Neural progenitor cell (in vitro differentiated cells): ENCODE data around the gene CDH20. TPM values are rescaled to one million over a fixed set of nuclear protein-coding genes. Genes with fewer than 3 reads are reported as not detected.

Experiments used
- DNase-seq: peaks from one replicate; pipeline ENCODE4 v3.0.0-alpha.2; 2016; ENCODE audit warnings: low spot score
- H2AFZ ChIP-seq: fragments of 200-600 bp; sonication (generic); replicated peaks from 2 replicates; pipeline ENCODE4 v1.6.1; 2016; ENCODE audit warnings: antibody characterized with exemption
- H3F3A ChIP-seq: fragments of 200-600 bp; sonication (generic); 2 replicates; pipeline ENCODE4 v1.6.1; 2016; ENCODE audit warnings: antibody characterized with exemption, low read depth
- H3K27ac ChIP-seq: fragments of 200-600 bp; sonication (generic); 2 replicates; pipeline ENCODE4 v1.5.1; 2016; ENCODE audit warnings: mild to moderate bottlenecking
- H3K27me3 ChIP-seq: fragments of 200-600 bp; sonication (generic); 2 replicates; pipeline ENCODE4 v1.6.1; 2016; ENCODE audit warnings: mild to moderate bottlenecking, moderate library complexity
- H3K36me3 ChIP-seq: fragments of 200-600 bp; sonication (generic); 2 replicates; pipeline ENCODE4 v1.5.1; 2016
- H3K4me1 ChIP-seq: fragments of 200-600 bp; sonication (generic); 2 replicates; pipeline ENCODE4 v1.6.1; 2016; ENCODE audit warnings: mixed run types
- H3K4me2 ChIP-seq: fragments of 200-600 bp; sonication (generic); 2 replicates; pipeline ENCODE4 v1.6.1; 2016
- H3K4me3 ChIP-seq: fragments of 200-600 bp; sonication (generic); 2 replicates; pipeline ENCODE4 v1.5.1; 2016
- H3K79me2 ChIP-seq: fragments of 200-600 bp; sonication (generic); 2 replicates; pipeline ENCODE4 v1.6.1; 2016; ENCODE audit warnings: low read depth
- H3K9ac ChIP-seq: fragments of 200-600 bp; sonication (generic); 2 replicates; pipeline ENCODE4 v1.6.1; 2016
- H3K9me3 ChIP-seq: fragments of 200-600 bp; sonication (generic); 2 replicates; pipeline ENCODE4 v1.5.1; 2016; ENCODE audit warnings: low read depth
- H4K20me1 ChIP-seq: fragments of 200-600 bp; sonication (generic); 2 replicates; pipeline ENCODE4 v1.6.1; 2016; ENCODE audit warnings: low read depth
- H3K27ac Mint-ChIP-seq: 3 replicates; pipeline ENCODE4 v1.8.0; 2021; ENCODE audit warnings: mixed read lengths
- H3K27me3 Mint-ChIP-seq: 2 replicates; pipeline ENCODE4 v1.8.0; 2022; ENCODE audit warnings: low read depth, mild to moderate bottlenecking, inconsistent platforms, moderate library complexity, mixed read lengths; ENCODE audit not compliant: insufficient read depth
- H3K36me3 Mint-ChIP-seq: 3 replicates; pipeline ENCODE4 v1.8.0; 2021; ENCODE audit warnings: mixed read lengths
- H3K4me1 Mint-ChIP-seq: 3 replicates; pipeline ENCODE4 v1.8.0; 2021; ENCODE audit warnings: mixed read lengths
- H3K4me3 Mint-ChIP-seq: 3 replicates; pipeline ENCODE4 v1.8.0; 2021; ENCODE audit warnings: mild to moderate bottlenecking, moderate library complexity, mixed read lengths
- H3K9me3 Mint-ChIP-seq: 3 replicates; pipeline ENCODE4 v1.8.0; 2020; ENCODE audit warnings: mixed read lengths
- CTCF ChIP-seq: fragments of 200-600 bp; sonication (generic); IDR thresholded peaks from 2 replicates; pipeline ENCODE4 v1.5.1; 2017; ENCODE audit warnings: antibody characterized with exemption, mild to moderate bottlenecking
- EZH2 ChIP-seq: fragments of 200-600 bp; sonication (generic); IDR thresholded peaks from 2 replicates; pipeline ENCODE4 v1.6.1; 2017; ENCODE audit warnings: antibody characterized with exemption, mild to moderate bottlenecking, moderate library complexity
- EZH2phosphoT487 ChIP-seq: fragments of 200-600 bp; sonication (generic); IDR thresholded peaks from 2 replicates; pipeline ENCODE4 v1.6.1; 2017; ENCODE audit warnings: antibody characterized with exemption
- total RNA-seq: library from RNA; depleted of rRNA; stranded (reverse); fragments of >200 nt; gene quantifications from 2 replicates; pipeline ENCODE4 v1.2.3, GENCODE V29; 2015; ENCODE audit warnings: low replicate concordance

CDH20 gene
- total RNA-seq, 1 donor from 2014 or later: 1.6 TPM

DNA sequence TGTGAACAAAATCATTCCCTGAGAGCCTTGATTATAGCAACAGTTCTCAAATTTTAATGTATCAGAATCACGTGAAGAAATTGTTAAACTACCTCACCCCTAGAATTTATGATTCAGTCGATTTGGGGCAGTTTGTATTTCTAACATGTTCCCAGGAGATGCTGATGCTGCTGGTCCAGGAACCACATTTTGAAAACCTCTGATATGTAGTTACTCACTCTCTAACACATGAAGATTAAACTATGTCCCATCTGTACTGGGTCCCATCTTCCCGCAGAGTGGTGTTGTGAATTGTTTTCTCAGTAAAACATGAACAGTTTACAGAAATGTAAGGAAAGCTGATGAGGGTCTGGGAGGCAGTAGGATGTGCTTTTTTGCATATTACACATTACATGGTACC, 223.1 kb downstream of the CDH20 start:
- H3K4me3 Mint-ChIP-seq: no peak overlapping the region
- H3K79me2 ChIP-seq: no peaks in the 10 kb centered on the region
- no peak overlapping the region for H3K4me2 ChIP-seq
- H3K9ac ChIP-seq: no peak overlapping the region
- H3K27ac ChIP-seq: no peak overlapping the region
- no peaks in the 10 kb centered on the region for H3K27me3 ChIP-seq
- H3K4me3 ChIP-seq: no peak overlapping the region
- no peaks in the 10 kb centered on the region for H3K27me3 Mint-ChIP-seq
- H3K36me3 ChIP-seq: no peaks in the 10 kb centered on the region
- H3K4me1 ChIP-seq: peaks cover 4% of the 10 kb centered on the region
- DNase-seq: no peak
- H3K36me3 Mint-ChIP-seq: peaks cover 5% of the 10 kb centered on the region
- H3K4me1 Mint-ChIP-seq: peaks cover 18% of the 10 kb centered on the region
- no peak overlapping the region for H2AFZ ChIP-seq
- no peaks in the 10 kb centered on the region for H4K20me1 ChIP-seq
- TF ChIP-seq EZH2phosphoT487 (no peak), EZH2 (no peak)
- H3F3A ChIP-seq: no peaks in the 10 kb centered on the region
- H3K9me3 ChIP-seq: no peaks in the 10 kb centered on the region
- no peak overlapping the region for H3K27ac Mint-ChIP-seq
- peaks cover 15% of the 10 kb centered on the region for H3K9me3 Mint-ChIP-seq

DNA sequence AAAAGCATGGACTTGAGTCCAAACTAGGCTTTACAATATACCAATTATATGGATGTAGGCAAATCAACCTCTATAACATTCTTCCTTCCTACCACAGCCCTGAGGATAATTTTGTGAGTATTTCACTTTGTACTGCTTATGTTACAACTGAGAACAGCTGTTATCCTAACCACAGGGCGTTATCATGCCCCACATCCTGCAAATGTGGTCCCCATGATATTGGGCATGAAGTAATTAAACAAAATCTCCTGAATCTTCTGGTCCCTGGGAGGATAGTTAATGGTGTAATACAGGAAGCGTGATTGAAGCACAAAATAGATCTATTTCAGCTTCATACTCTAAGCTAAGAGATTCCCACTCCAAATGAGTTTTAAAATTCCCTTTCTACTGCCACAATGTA, 223.6 kb downstream of the CDH20 start:
- peaks cover 14% of the 10 kb centered on the region for H3K4me1 Mint-ChIP-seq
- TF ChIP-seq EZH2phosphoT487 (no peak), CTCF (no peak), EZH2 (no peak)
- Histone ChIP-seq H3F3A (no peaks in the 10 kb centered on the region), H3K9ac (no peak overlapping the region), H3K4me1 (peaks cover 4% of the 10 kb centered on the region), H3K36me3 (no peaks in the 10 kb centered on the region), H3K9me3 (no peaks in the 10 kb centered on the region), H3K27me3 (no peaks in the 10 kb centered on the region), H2AFZ (no peak overlapping the region), H3K4me2 (no peak overlapping the region), H3K4me3 (no peak overlapping the region), H4K20me1 (no peaks in the 10 kb centered on the region), H3K79me2 (no peaks in the 10 kb centered on the region), H3K27ac (no peak overlapping the region)
- DNase-seq: no peak
- H3K9me3 Mint-ChIP-seq: peaks cover 16% of the 10 kb centered on the region
- H3K27me3 Mint-ChIP-seq: no peaks in the 10 kb centered on the region
- no peak overlapping the region for H3K27ac Mint-ChIP-seq
- no peak overlapping the region for H3K4me3 Mint-ChIP-seq
- peaks cover 5% of the 10 kb centered on the region for H3K36me3 Mint-ChIP-seq

DNA sequence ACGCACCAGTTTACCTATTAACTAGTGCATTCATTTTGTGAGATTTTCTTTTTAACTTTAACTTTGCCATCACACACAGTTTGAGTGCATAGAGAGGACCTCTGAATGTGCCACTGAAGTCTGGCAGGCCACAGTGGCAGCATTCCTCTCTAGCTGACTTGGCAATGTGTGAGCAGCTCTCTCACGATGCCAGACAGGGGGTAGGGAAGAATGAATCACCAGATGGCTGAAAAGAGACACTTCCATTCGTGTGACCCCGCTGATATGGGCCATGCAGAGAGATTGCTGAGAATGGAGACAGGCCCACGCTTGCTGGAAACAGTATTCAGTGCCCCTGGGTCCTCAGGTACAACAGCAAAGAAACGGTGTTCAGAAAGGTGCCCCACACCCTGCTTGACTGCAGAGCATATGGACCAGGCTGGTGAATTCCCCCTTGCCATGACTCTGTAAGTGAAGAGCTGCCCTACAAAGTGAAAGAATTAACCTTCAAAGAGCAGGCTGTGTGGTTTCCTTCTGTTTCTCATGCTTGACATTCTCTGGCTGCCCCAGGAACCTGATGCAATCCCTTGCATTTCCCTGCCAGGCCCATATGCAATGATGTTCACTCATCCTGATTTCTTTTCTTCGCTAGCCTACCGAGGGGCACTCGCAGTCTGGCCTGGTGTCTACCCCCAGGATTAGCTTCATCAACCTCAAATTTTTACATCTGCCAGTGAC, 236.1 kb downstream of the CDH20 start:
- H3K27ac ChIP-seq: no peak overlapping the region
- Mint-ChIP-seq H3K36me3 (no peaks in the 10 kb centered on the region), H3K27ac (no peak overlapping the region)

More for the DNA sequence above, 236.1 kb downstream of the CDH20 start:
- Mint-ChIP-seq H3K4me1 (peaks cover 2% of the 10 kb centered on the region), H3K27me3 (peaks cover 5% of the 10 kb centered on the region), H3K9me3 (peaks cover 11% of the 10 kb centered on the region), H3K4me3 (no peak overlapping the region)
- no peaks in the 10 kb centered on the region for H3K27me3 ChIP-seq
- H3K79me2 ChIP-seq: no peaks in the 10 kb centered on the region
- H4K20me1 ChIP-seq: no peaks in the 10 kb centered on the region
- H3K36me3 ChIP-seq: no peaks in the 10 kb centered on the region
- DNase-seq: no peak
- H3K4me1 ChIP-seq: no peaks in the 10 kb centered on the region
- no peak overlapping the region for H2AFZ ChIP-seq
- TF ChIP-seq EZH2: no peak
- no peak for TF ChIP-seq CTCF
- no peak for TF ChIP-seq EZH2phosphoT487
- no peak overlapping the region for H3K4me2 ChIP-seq
- H3K9ac ChIP-seq: no peak overlapping the region
- no peaks in the 10 kb centered on the region for H3F3A ChIP-seq
- no peaks in the 10 kb centered on the region for H3K9me3 ChIP-seq
- no peak overlapping the region for H3K4me3 ChIP-seq
